ENCODE measurements around the gene LAMP1. TPM values are rescaled to one million over a fixed set of nuclear protein-coding genes. Genes with fewer than 3 reads are reported as not detected.

The LAMP1 gene
- total RNA-seq, 4 donors from 2014 or later: 99.7 to 168 (median 133) TPM

DNA sequence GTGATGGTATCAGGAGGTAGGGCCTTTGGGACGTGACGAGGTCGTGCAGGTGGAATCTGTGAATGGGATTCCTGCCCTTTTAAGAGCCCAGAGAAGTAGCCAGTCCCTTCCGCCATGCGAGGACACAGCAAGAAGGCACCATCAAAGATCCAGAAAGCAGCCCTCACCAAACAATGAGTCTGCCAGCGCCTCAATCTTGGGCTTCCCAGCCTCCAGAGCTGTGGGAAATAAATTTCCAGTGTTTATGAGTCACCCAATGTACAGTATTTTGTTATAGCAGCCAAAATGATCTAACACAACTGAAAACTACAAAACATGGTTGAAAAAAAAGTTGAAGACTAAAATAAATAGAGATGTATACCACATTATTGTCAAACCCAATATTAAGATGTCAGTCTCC lies 16.9 kb upstream of the LAMP1 start:
- TF ChIP-seq POLR2A (IDR thresholded peaks at IDR 0.05; ENCODE audit: low read depth) (no peak), EP300 (IDR thresholded peaks at IDR 0.05) (no peak)
- TF ChIP-seq, protein P1, sequence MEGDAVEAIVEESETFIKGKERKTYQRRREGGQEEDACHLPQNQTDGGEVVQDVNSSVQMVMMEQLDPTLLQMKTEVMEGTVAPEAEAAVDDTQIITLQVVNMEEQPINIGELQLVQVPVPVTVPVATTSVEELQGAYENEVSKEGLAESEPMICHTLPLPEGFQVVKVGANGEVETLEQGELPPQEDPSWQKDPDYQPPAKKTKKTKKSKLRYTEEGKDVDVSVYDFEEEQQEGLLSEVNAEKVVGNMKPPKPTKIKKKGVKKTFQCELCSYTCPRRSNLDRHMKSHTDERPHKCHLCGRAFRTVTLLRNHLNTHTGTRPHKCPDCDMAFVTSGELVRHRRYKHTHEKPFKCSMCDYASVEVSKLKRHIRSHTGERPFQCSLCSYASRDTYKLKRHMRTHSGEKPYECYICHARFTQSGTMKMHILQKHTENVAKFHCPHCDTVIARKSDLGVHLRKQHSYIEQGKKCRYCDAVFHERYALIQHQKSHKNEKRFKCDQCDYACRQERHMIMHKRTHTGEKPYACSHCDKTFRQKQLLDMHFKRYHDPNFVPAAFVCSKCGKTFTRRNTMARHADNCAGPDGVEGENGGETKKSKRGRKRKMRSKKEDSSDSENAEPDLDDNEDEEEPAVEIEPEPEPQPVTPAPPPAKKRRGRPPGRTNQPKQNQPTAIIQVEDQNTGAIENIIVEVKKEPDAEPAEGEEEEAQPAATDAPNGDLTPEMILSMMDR (IDR thresholded peaks at IDR 0.05): no peak

DNA sequence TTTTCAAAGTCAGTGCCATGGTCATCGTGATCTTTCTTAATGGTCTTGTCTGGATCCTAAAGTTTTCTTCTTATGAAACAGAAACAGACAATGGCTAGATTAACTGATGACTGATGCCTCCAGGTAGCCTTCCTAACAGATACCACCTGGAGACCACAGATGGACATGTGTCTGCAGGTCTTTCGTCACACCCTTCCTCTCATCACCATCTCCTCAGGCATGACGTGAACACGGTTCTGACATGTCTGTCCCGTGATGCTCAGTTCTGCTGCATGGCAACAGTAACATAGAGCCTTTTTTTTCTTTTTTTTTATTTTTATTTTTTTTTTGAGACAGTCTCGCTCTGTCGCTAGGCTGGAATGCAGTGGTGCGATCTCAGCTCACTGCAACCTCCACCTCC lies 13.1 kb upstream of the LAMP1 start:
- H3K9me3 ChIP-seq: no peaks in the 10 kb centered on the region
- H3K27me3 ChIP-seq: peaks cover 0 to 46% (median 0%) of the 10 kb centered on the region in 4 donors
- DNase-seq (ENCODE audit: extremely low spot score): no peak
- TF ChIP-seq EP300 (IDR thresholded peaks at IDR 0.05): no peak
- no peak for TF ChIP-seq POLR2AphosphoS5 (IDR thresholded peaks at IDR 0.05)
- TF ChIP-seq POLR2A (IDR thresholded peaks at IDR 0.05; ENCODE audit: low read depth): no peak
- TF ChIP-seq, protein P1 (IDR thresholded peaks at IDR 0.05): no peak
- H3K4me1 ChIP-seq: no peaks in the 10 kb centered on the region
- H3K36me3 ChIP-seq: no peaks in the 10 kb centered on the region
- no peak overlapping the region for H3K27ac ChIP-seq (replicated peaks in 1 of 4)
- 82% methylated on average over 8 of the region's 8 CpGs for WGBS
- no peak overlapping the region for H3K4me3 ChIP-seq
- intact Hi-C loops (cut with DNase I): no loop called here

More for the DNA sequence above, 16.9 kb upstream of the LAMP1 start:
- no peak overlapping the region for H3K27ac ChIP-seq (replicated peaks in 1 of 4)
- peaks cover 0 to 5% (median 2%) of the 10 kb centered on the region in 4 donors for H3K4me1 ChIP-seq
- no peaks in the 10 kb centered on the region for H3K36me3 ChIP-seq
- no peak overlapping the region for H3K4me3 ChIP-seq
- H3K9me3 ChIP-seq: no peaks in the 10 kb centered on the region
- WGBS: 84% methylated on average over 6 of the region's 6 CpGs
- peaks cover 0 to 18% (median 0%) of the 10 kb centered on the region in 4 donors for H3K27me3 ChIP-seq
- intact Hi-C loops (cut with DNase I): no loop called here
- no peak for DNase-seq (ENCODE audit: extremely low spot score)

DNA sequence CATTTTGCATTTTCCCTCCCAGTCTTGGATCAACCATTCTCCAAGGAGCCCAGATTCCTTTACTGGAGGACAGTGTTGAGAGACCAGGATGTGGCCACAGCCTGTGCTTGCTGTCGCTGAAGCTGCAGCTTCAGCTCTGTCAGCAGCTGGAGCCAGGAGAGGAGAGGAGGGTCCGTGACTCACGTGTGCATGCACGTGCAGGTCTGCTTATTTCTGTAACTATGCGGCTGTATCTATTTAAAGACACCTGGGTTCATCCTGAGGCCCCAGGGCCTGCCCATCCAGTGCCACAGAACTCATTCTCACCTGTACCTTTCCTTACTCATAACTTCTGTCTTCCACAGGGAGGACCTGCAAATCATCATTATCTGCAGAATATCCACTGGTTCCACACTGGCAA lies 8.2 kb upstream of the LAMP1 start:
- Histone ChIP-seq H3K4me1 (peaks cover 3 to 14% (median 9%) of the 10 kb centered on the region in 4 donors), H3K36me3 (no peaks in the 10 kb centered on the region), H3K4me3 (no peak overlapping the region), H3K27me3 (peaks cover 0 to 56% (median 2%) of the 10 kb centered on the region in 4 donors), H3K9me3 (no peaks in the 10 kb centered on the region), H3K27ac (replicated peaks in 1 of 4) (no peak overlapping the region)
- WGBS: 57% methylated on average over 5 of the region's 5 CpGs
- intact Hi-C loops (cut with DNase I): no loop called here
- no peak for DNase-seq (ENCODE audit: extremely low spot score)
- no peak for TF ChIP-seq POLR2AphosphoS5 (IDR thresholded peaks at IDR 0.05)
- TF ChIP-seq POLR2A (IDR thresholded peaks at IDR 0.05; ENCODE audit: low read depth): no peak
- TF ChIP-seq, protein P1 (IDR thresholded peaks at IDR 0.05): no peak
- TF ChIP-seq EP300 (IDR thresholded peaks at IDR 0.05): no peak

DNA sequence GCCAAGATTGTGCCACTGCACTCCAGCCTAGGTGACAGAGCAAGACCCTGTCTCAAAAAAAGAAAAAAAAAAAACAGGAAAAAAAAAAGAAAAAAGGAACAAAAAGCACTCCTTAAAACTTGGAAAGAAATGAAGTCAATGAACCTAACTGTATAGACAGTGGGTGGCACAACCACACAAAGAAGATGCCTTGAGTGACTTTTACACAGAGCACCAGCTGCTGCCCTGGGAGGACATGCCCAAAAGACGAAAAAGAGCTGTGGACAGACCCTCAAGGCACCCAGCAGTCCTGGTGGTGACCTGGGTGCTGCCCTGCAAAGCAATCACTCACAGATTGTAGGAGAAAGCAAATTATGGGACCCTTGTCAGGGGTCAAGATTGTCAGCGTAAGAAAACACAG lies 5.9 kb upstream of the LAMP1 start:
- H3K27ac ChIP-seq (replicated peaks in 1 of 4): no peak overlapping the region
- no peak overlapping the region for H3K4me3 ChIP-seq
- TF ChIP-seq, protein P1 (IDR thresholded peaks at IDR 0.05): no peak
- TF ChIP-seq POLR2AphosphoS5 (IDR thresholded peaks at IDR 0.05) (no peak), POLR2A (IDR thresholded peaks at IDR 0.05; ENCODE audit: low read depth) (no peak), EP300 (IDR thresholded peaks at IDR 0.05) (no peak)
- intact Hi-C loops (cut with DNase I): loop anchor here (10.0 kb wide), 2 partner anchors 74 to 104 kb away; partner anchors contain the start of gene GRTP1
- no peak for DNase-seq (ENCODE audit: extremely low spot score)
- peaks cover 0 to 49% (median 2%) of the 10 kb centered on the region in 4 donors for H3K27me3 ChIP-seq
- WGBS: 63% methylated on average over 2 of the region's 2 CpGs
- H3K36me3 ChIP-seq: no peaks in the 10 kb centered on the region
- H3K4me1 ChIP-seq: peaks cover 7 to 19% (median 14%) of the 10 kb centered on the region in 4 donors
- H3K9me3 ChIP-seq: no peaks in the 10 kb centered on the region
